ENCODE data around the gene EEF1A1. TPM values are rescaled to one million over a fixed set of nuclear protein-coding genes. Genes with fewer than 3 reads are reported as not detected.

EEF1A1 gene
- 12,458 and 24,213 TPM in 2 replicates for total RNA-seq

GRCh38 chr6:73520688-73521350 is at the start of gene EEF1A1:
Gene EEF1A1 (minus strand): TSS chr6:73521032. CDS start chr6:73520026, 1,006 bp downstream.

Other genes starting within 250 kb of the EEF1A1 start
- not detected in 2 replicates for gene DPPA5, start 166.8 kb downstream of the EEF1A1 start, total RNA-seq
- gene KHDC3L, start 158.4 kb downstream of the EEF1A1 start, total RNA-seq: not detected in 2 replicates
- gene OOEP, start 151.1 kb downstream of the EEF1A1 start, total RNA-seq: not detected in 2 replicates
- 0.65 and 1.5 TPM in 2 replicates for gene DDX43, start 126.2 kb downstream of the EEF1A1 start, total RNA-seq
- 7.8 and 13.5 TPM in 2 replicates for gene CGAS, start 68.7 kb downstream of the EEF1A1 start, total RNA-seq
- 19.2 and 26.9 TPM in 2 replicates for gene MTO1, start 59.3 kb downstream of the EEF1A1 start, total RNA-seq
- 15.6 and 20.8 TPM in 2 replicates for gene SLC17A5, start 133.0 kb upstream of the EEF1A1 start, total RNA-seq
- 34.0 and 35.1 TPM in 2 replicates for gene CD109, start 175.2 kb upstream of the EEF1A1 start, total RNA-seq

Measured in epithelial cell of umbilical artery (primary cell).